ENCODE measurements around the gene UGT1A10. TPM values are rescaled to one million over a fixed set of nuclear protein-coding genes. Genes with fewer than 3 reads are reported as not detected.
"Not testable (repeated sequence)": the region's sequence is repeated elsewhere in the genome, so short reads cannot be mapped to it uniquely, and the experiment has no call there.

The UGT1A10 gene
- total RNA-seq, 4 donors from 2014 or later = not detected

GRCh38 chr2:233714121-233714520 is 77.9 kb downstream of the UGT1A10 start:
- 77 to 82% methylated on average over 2 of the region's 2 CpGs for WGBS, 2 donors
- Histone ChIP-seq H3K9me3 (no peaks in the 10 kb centered on the region), H3K27ac (no peak overlapping the region), H3K4me1 (no peaks in the 10 kb centered on the region), H3K36me3 (no peaks in the 10 kb centered on the region), H3K4me3 (no peak overlapping the region), H3K27me3 (no peaks in the 10 kb centered on the region)
- TF ChIP-seq EP300 (IDR thresholded peaks at IDR 0.05) (no peak), POLR2A (IDR thresholded peaks at IDR 0.05) (no peak), CTCF (IDR thresholded peaks at IDR 0.05) (no peak)
- no peak for DNase-seq (ENCODE audit: low spot score in 2 of 2)

- TF ChIP-seq POLR2A (IDR thresholded peaks at IDR 0.05) (no peak), CTCF (IDR thresholded peaks at IDR 0.05) (no peak)
- no peaks in the 10 kb centered on the region for H3K9me3 ChIP-seq
- 52 to 66% methylated on average over 7 of the region's 7 CpGs for WGBS, 2 donors
- H3K27ac ChIP-seq = no peak within 1 kb of the TSS
- no peaks in the 10 kb centered on the region for H3K36me3 ChIP-seq
- DNase-seq (ENCODE audit: low spot score in 2 of 2) = no peak
- no peaks in the 10 kb centered on the region for H3K27me3 ChIP-seq
- H3K4me1 ChIP-seq = no peaks in the 10 kb centered on the region
- H3K4me3 ChIP-seq = no peak within 1 kb of the TSS
Observed at GRCh38 chr2:233718552-233718951, 82.3 kb downstream of the UGT1A10 start, which contains the start of gene UGT1A4. Gene UGT1A4, plus strand, starts transcription at chr2:233718736. Its CDS starts 85 bp downstream, at chr2:233718821.

GRCh38 chr2:233728723-233729301 is 92.6 kb downstream of the UGT1A10 start, which contains the start of gene UGT1A3:
Gene UGT1A3, plus strand, starts transcription at chr2:233729042. Its CDS starts 85 bp downstream, at chr2:233729127.
- no peaks in the 10 kb centered on the region for H3K4me1 ChIP-seq
- H3K27ac ChIP-seq = no peak within 1 kb of the TSS
- DNase-seq (ENCODE audit: low spot score in 2 of 2) = no peak
- TF ChIP-seq EP300 (IDR thresholded peaks at IDR 0.05) (no peak), CTCF (IDR thresholded peaks at IDR 0.05) (no peak), POLR2A (IDR thresholded peaks at IDR 0.05) (no peak)
- peaks cover 0 to 2% (median 0%) of the 10 kb centered on the region in 4 donors for H3K9me3 ChIP-seq
- no peaks in the 10 kb centered on the region for H3K27me3 ChIP-seq
- H3K4me3 ChIP-seq = no peak within 1 kb of the TSS
- 80 to 83% methylated on average over 8 of the region's 8 CpGs for WGBS, 2 donors
- no peaks in the 10 kb centered on the region for H3K36me3 ChIP-seq

- H3K4me3 ChIP-seq; H3K27me3 ChIP-seq; H3K36me3 ChIP-seq; H3K4me1 ChIP-seq; H3K9me3 ChIP-seq; H3K27ac ChIP-seq; DNase-seq (ENCODE audit: low spot score in 2 of 2): not testable (repeated sequence)
- WGBS, 2 donors = 83 to 92% methylated on average over 14 of the region's 14 CpGs
Observed at GRCh38 chr2:233736868-233737653, 100.8 kb downstream of the UGT1A10 start.

- TF ChIP-seq CTCF (IDR thresholded peaks at IDR 0.05) = no peak
- no peak for TF ChIP-seq EP300 (IDR thresholded peaks at IDR 0.05)
- no peak for TF ChIP-seq POLR2A (IDR thresholded peaks at IDR 0.05)
- Histone ChIP-seq H3K27me3 (no peaks in the 10 kb centered on the region), H3K27ac (no peak overlapping the region), H3K4me3 (no peak overlapping the region), H3K4me1 (no peaks in the 10 kb centered on the region), H3K9me3 (no peaks in the 10 kb centered on the region), H3K36me3 (no peaks in the 10 kb centered on the region)
- WGBS, 2 donors = 69 to 78% methylated on average over 2 of the region's 2 CpGs
- no peak for DNase-seq (ENCODE audit: low spot score in 2 of 2)
Observed at GRCh38 chr2:233740870-233741269, 104.6 kb downstream of the UGT1A10 start.

Data from tibial nerve (tissue), 4 donors.